HG02981 (cell line): ENCODE data around the gene ADGRV1.

Experiments
- ATAC-seq: cut with Tn5 transposase; IDR thresholded peaks from one replicate; pipeline ENCODE4 v1.9.1; 2021; ENCODE audit warnings: mild to moderate bottlenecking, moderate library complexity; ENCODE audit not compliant: unreplicated experiment

ADGRV1 gene

DNA sequence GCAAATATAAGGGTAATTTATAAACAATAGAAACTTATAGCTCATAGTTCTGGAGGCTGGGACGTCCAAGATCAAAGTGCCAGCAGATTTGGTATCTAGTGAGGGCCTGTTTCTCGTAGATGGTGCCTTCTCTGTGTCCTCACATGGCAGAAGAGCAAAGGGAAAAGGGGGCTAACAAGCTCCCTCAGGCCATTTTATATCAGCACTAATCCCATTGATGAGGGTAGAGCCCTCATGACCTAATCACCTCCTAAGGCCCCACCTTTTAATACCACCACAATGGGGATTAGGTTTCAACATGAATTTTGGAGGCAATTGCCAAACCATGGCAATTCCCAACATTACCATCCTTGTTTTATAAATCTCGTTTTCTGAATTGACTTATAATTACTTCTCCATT is 564.7 kb downstream of the ADGRV1 start:
- no peak for ATAC-seq

- no peak for ATAC-seq
Observed at GRCh38 chr5:91123901-91124300, 565.3 kb downstream of the ADGRV1 start.

- ATAC-seq, result no peak
Observed at GRCh38 chr5:91125916-91126315, 567.3 kb downstream of the ADGRV1 start.

- no peak for ATAC-seq
Observed at GRCh38 chr5:91126448-91126847, 567.9 kb downstream of the ADGRV1 start.

DNA sequence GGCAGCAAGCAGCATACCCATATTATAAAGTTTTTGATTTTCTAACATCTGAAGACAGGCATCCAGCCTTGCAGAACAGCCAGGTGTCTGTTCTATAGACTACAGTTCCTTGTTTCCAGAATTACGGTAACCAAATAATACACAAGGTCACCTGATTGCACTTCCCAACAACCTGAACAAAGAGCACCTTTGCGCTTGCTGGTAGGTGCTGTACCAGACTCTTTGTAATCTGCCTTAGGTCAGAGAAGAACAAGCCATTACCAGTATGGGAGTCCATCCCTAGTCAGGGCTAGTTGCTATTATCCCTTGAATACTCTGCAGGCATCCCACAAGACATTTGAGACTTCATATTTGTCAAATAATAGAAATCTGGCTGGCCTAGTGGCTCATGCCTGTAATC is 568.3 kb downstream of the ADGRV1 start:
- ATAC-seq, result no peak

- ATAC-seq, result no peak
Observed at GRCh38 chr5:91127456-91128081, 569.0 kb downstream of the ADGRV1 start.

GRCh38 chr5:91128604-91129003 is 570.0 kb downstream of the ADGRV1 start:
- no peak for ATAC-seq

GRCh38 chr5:91129748-91130147 is 571.2 kb downstream of the ADGRV1 start:
- no peak for ATAC-seq

DNA sequence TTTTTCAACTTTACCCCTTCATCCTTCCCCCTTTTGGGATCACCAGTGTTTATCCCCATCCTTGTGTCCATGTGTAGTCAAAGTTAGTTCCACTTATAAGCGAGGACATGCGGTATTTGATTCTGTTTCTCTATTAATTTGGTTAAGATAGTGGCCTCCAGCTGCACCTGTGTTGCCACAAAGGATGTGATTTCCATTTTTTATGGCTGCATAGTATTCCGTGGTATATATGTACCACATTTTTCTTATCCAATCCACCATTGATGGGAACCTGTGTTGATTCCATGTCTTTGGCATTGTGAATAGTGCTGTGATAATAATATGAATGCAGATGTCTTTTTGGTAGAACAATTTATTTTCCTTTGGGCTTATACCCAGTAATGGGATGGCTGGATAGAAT is 572.2 kb downstream of the ADGRV1 start:
- ATAC-seq, result no peak

DNA sequence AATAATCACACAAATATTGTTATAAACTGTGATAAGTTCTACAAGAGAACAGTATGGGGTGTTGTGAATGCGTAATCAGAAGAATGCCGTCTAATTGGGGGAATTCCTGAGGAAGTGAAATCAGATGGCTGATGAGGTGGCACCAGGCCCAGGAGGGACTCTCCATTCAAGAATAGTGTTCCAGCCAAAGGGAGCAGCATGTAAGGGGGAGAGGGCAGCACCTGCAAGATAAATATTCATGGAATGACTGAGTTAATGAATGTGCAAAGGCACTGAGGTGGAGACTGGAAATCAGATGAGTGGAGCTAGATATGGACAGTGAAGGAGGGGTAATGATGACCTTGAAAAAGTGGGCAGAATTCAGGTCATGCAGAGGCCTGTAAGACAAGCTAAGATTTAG is 574.0 kb downstream of the ADGRV1 start:
- no peak for ATAC-seq

- no peak for ATAC-seq
Observed at GRCh38 chr5:91133183-91133582, 574.6 kb downstream of the ADGRV1 start.

DNA sequence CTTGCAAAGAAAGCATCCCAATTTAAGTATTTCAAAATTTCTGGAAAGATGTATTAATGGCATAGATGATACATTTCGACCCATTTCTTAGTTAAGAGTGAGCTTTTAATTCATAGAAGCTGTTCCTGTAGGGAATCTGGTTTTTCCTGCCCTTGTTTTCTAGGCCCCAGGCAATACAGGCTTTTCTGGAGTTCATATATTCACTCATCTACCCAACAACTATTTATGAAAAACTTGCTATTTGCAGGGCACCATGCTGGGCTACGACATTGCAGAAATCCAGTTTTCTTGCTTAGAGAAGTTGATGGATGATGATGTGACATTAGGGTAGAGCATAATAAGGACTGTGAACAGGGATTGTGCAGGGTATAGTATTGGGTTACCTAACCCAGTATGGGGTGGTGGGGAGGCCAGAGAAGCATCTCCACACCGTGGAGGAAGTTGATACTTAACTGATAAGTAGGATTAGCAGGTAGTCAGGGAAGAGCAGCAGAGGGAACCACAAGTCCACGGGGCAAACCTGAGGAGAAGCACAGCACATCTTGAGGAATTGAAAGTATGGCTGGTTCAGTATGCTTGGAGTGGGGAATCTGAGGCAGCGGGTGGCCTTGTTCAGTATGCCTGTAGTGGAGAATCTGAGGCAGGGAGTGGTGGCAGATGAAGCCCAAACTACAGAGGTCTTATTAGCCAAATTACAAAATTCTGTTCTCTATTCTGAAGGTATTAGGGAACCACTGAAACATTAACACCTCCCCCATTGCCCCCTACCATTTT is 577.1 kb downstream of the ADGRV1 start:
- no peak for ATAC-seq

DNA sequence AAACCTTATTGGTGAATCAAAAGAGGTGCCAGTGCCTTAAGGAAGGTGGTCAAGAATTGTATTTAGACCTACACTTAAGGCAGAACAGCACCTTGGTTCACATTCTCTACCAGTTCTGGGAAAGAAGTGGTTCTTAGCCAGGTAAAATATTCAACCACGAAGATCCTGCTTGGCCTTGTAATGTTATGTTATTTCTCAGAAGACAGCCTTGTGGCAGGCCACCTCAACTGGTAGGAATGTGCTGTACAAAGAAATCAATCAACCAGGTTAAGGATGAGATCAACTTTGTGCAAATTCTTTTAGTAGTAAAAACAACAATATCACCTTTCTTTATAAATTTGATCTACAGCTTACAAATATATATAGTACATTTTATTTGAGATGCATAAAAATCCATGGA is 577.7 kb downstream of the ADGRV1 start:
- no peak for ATAC-seq

DNA sequence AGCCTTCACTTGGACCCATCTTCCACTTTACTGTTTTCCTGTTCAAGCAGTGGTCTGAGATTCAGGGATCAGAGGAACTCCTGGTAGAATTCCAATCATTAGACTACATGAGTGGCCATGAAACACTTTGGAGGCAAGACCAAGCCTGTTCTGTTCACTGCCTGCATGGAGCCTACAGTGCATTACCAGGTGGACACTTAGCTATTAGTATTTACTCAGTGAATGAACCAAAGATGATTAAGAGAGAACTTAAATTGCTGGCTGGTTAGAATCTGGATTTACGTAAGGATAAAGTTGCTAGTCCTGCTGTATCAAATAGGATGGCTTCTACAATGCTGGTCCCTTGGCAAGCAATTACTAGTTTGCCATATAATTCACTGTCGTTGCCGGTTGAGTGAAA is 579.0 kb downstream of the ADGRV1 start:
- ATAC-seq, result no peak

DNA sequence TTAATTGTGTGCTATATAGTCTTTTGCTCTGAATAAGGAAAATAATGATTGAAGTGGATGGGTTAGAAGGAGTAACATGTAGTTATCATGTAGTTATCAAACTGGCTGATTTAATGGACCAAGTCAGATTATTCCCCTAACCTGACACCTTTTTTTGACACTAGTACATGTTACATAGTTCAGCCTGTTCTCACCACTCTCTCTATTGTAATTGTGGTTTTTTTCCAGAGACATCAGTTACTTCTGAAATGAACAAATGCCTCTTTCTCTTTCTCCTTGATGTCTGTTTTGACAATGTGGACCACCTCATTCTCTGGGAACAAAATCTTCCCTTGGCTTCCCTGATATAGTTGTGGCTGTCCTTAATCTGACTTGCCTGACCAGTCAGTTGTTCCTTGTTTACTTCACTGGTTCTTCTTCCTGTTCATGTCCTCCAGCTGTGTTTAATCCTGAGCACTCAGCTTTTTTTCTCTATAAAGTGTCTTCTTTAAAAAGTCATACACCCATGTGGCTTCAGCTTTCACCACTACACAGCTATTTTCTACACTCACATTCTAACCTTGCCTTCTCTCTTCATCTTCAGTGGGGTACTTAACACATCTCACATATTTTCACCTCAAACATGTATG is 581.1 kb downstream of the ADGRV1 start:
- ATAC-seq, result no peak

- no peak for ATAC-seq
Observed at GRCh38 chr5:91140657-91141056, 582.1 kb downstream of the ADGRV1 start.

DNA sequence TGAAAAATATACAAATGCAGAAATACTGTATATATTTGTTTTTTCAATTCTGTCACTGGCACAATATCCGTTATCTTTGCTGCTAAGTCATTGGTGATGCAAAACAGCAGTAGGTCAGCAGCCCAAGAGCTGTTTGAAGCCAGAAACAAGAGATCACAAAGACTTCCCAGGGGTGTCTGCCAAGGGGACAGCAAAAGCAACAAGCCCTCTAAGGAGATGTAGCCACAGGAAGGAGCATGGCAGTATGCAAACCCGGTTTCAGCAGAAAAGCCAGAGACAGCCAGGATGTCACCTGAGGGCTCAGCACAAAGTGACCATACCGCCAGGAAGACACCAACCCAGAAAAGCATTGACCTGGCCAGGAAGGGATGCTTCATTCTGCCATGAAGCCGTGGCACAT is 583.0 kb downstream of the ADGRV1 start:
- no peak for ATAC-seq

- no peak for ATAC-seq
Observed at GRCh38 chr5:91142386-91142785, 583.8 kb downstream of the ADGRV1 start.

DNA sequence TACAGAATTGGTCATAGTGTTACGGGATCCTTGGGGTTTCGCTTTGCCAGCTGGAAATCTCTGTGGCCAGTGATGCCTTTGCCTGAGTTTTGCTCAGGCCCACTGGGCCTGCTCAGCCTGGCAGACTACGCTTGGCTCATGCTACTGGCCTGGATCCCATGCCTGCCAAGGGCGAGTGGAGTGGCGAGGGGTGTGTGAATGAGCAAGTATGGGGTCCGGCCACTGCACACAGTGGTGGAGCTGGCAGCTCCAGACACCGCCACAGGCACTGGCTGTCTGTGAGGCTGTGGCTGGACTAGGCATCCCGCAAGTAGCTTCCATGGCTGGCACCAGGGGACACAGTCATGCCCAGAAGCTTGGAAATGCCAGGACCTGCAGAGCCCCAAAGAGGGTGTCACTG is 584.2 kb downstream of the ADGRV1 start:
- no peak for ATAC-seq

GRCh38 chr5:91143840-91144239 is 585.2 kb downstream of the ADGRV1 start:
- ATAC-seq, result no peak

- no peak for ATAC-seq
Observed at GRCh38 chr5:91144491-91145332, 586.1 kb downstream of the ADGRV1 start.

DNA sequence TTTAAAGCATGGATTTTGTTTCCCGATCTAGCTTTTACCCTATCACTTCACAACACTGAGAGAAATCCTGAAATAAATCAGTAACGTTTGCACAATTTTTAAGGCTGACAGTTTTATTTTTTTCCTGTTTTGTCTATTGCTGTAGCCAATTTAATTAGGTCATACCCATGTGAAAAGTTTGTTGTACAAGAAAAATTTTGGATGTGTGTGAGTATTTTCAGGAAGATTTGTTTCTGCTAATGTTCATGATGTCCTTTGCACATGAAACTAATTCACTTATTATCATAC is 586.7 kb downstream of the ADGRV1 start:
- no peak for ATAC-seq
